22Rv1 (cell line): ENCODE measurements around the gene FRMD4B.

Source experiments
- CTCF ChIP-seq: fragments of 450-650 bp; IDR thresholded peaks from 2 replicates; pipeline ENCODE4 v1.5.1; 2017; ENCODE audit warnings: mild to moderate bottlenecking
- ZFX ChIP-seq: fragments of 450-650 bp; IDR thresholded peaks from 2 replicates; pipeline ENCODE4 v1.6.1; 2017; ENCODE audit warnings: antibody characterized with exemption, borderline replicate concordance

GRCh38 chr3:69325151-69325550, 60.7 kb downstream of the FRMD4B start:
- TF ChIP-seq CTCF (no peak), ZFX (no peak)
